Calu3 (cell line): ENCODE measurements around the gene LNP1. TPM values are rescaled to one million over a fixed set of nuclear protein-coding genes. Genes with fewer than 3 reads are reported as not detected.

Experiments used
- BruUV-seq: library from RNA; stranded (reverse); fragments of 400-500 nt; replicated peaks from 2 replicates; lab custom pipeline; 2021; lab: Mats Ljungman, UMichigan
- CTCF ChIA-PET: fragments of 300-600 bp; sonication (Branson Sonifier 250); formaldehyde crosslinking; loops from one replicate; lab custom pipeline; 2022; ENCODE audit warnings: antibody characterized with exemption; lab: Charles Lee
- DNase-seq: peaks from one replicate; pipeline ENCODE4 v3.0.0; 2022
- H3K27ac Mint-ChIP-seq: one replicate; pipeline ENCODE4 v1.8.0; 2022; ENCODE audit warnings: mixed read lengths; ENCODE audit not compliant: unreplicated experiment
- H3K27me3 Mint-ChIP-seq: one replicate; pipeline ENCODE4 v1.8.0; 2022; ENCODE audit warnings: mixed read lengths; ENCODE audit not compliant: unreplicated experiment
- H3K36me3 Mint-ChIP-seq: one replicate; pipeline ENCODE4 v1.8.0; 2022; ENCODE audit warnings: mild to moderate bottlenecking, moderate library complexity, mixed read lengths; ENCODE audit not compliant: insufficient read depth, unreplicated experiment
- H3K4me1 Mint-ChIP-seq: one replicate; pipeline ENCODE4 v1.8.0; 2022; ENCODE audit warnings: mild to moderate bottlenecking, low read depth, mixed read lengths; ENCODE audit not compliant: unreplicated experiment
- H3K4me3 Mint-ChIP-seq: one replicate; pipeline ENCODE4 v1.8.0; 2022; ENCODE audit warnings: mild to moderate bottlenecking, low read depth, moderate library complexity, mixed read lengths; ENCODE audit not compliant: unreplicated experiment
- H3K9me3 Mint-ChIP-seq: one replicate; pipeline ENCODE4 v1.8.0; 2022; ENCODE audit warnings: low read depth, mixed read lengths; ENCODE audit not compliant: unreplicated experiment
- intact Hi-C: fragments of 100-400 bp; cut with micrococcal nuclease; formaldehyde crosslinking; loops from one replicate; pipeline ENCODE4 v1.10.0; 2022; ENCODE audit not compliant: unreplicated experiment
- total RNA-seq: library from RNA; stranded (reverse); gene quantifications from 2 replicates; pipeline ENCODE4 v1.2.3, GENCODE V29; 2022
- TF ChIP-seq, protein P1 (sequence below): fragments of 200-600 bp; IDR thresholded peaks from one replicate; pipeline ENCODE4 v1.8.0; 2022; ENCODE audit warnings: antibody characterized with exemption; ENCODE audit not compliant: unreplicated experiment

The LNP1 gene
- total RNA-seq, 1 experiment from 2014 or later, result 1.8 TPM

DNA sequence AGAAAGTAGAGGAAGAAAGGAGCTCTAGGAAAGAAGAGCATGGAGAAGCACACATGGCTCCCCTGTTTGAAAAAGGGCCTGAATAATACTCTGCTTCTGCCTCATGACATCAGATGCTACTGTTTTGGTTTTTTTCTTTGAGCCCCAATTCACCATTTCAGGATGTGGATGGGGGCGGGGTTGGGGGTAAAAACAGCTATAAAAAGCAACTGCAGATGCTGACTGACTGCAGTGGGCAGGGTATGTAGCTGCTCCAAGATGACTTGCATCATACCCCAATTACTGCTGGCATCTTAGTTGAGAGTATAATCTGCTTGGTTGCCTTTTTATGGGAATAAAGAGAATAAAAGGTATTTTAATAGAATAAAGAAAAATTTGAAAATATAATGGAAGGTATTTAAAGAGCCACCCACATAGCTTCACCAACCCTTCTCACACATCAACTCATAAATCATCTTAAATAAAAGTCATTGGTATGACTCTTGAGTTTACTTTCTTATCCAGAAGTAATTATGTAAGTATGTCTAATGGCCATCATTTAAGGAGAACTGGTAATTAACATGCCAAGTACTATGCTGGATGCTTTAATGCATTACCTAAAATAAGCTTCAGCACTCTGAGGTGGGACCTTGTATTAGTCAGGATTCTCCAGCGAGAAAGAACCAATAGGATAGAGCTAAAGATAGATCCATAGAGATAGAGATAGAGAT lies 54.7 kb downstream of the LNP1 start:
- no peak for DNase-seq
- CTCF ChIA-PET, result no interaction called here
- H3K4me1 Mint-ChIP-seq, result no peaks in the 10 kb centered on the region
- H3K36me3 Mint-ChIP-seq, result no peaks in the 10 kb centered on the region
- no peaks in the 10 kb centered on the region for H3K27me3 Mint-ChIP-seq
- H3K4me3 Mint-ChIP-seq, result no peak overlapping the region
- no TSS peak for BruUV-seq
- H3K27ac Mint-ChIP-seq, result no peak overlapping the region
- intact Hi-C loops, result no loop called here
- H3K9me3 Mint-ChIP-seq, result no peaks in the 10 kb centered on the region
- TF ChIP-seq, protein P1, sequence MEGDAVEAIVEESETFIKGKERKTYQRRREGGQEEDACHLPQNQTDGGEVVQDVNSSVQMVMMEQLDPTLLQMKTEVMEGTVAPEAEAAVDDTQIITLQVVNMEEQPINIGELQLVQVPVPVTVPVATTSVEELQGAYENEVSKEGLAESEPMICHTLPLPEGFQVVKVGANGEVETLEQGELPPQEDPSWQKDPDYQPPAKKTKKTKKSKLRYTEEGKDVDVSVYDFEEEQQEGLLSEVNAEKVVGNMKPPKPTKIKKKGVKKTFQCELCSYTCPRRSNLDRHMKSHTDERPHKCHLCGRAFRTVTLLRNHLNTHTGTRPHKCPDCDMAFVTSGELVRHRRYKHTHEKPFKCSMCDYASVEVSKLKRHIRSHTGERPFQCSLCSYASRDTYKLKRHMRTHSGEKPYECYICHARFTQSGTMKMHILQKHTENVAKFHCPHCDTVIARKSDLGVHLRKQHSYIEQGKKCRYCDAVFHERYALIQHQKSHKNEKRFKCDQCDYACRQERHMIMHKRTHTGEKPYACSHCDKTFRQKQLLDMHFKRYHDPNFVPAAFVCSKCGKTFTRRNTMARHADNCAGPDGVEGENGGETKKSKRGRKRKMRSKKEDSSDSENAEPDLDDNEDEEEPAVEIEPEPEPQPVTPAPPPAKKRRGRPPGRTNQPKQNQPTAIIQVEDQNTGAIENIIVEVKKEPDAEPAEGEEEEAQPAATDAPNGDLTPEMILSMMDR, result no peak

DNA sequence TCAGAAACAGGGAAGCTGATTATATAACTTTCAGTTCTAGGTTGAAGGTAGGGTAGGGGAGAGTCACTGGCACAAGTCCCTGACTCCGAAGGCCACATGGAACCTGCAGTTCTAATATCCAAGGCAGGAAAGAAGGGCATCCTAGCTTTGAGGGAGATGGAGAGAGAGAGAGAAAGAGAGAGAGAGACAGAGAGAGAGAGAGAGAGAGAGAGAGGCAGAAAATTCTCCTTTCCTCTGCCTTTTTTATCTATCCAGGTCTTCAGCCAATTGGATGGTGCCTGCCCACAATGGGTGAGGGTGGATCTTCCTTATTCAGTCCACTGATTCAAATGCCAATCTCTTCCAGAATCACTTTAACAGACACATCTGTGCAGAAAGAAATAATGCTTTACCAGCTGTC lies 55.4 kb downstream of the LNP1 start:
- TF ChIP-seq, protein P1, result no peak
- Mint-ChIP-seq H3K27me3 (no peaks in the 10 kb centered on the region), H3K9me3 (no peaks in the 10 kb centered on the region), H3K36me3 (no peaks in the 10 kb centered on the region), H3K4me1 (no peaks in the 10 kb centered on the region), H3K27ac (no peak overlapping the region), H3K4me3 (no peak overlapping the region)
- intact Hi-C loops, result no loop called here
- BruUV-seq, result no TSS peak
- CTCF ChIA-PET, result no interaction called here
- no peak for DNase-seq

DNA sequence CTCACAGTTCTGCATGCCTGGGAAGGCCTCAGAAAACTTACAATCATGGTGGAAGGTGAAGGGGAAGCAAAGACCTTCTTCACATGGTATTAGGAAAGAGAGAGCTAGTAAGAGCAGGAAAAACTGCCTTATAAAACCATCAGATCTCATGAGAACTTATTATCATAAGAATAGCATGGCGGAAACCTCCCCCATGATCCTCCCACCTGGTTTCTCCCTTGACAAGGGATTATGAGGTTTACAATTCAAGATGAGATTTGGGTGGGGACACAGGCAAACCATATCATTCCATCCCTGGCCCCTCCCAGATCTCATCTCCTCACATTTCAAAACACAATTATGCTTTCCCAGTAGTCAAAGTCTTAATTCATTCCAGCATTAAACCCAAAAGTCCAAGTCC lies 56.5 kb downstream of the LNP1 start:
- no TSS peak for BruUV-seq
- CTCF ChIA-PET, result no interaction called here
- Mint-ChIP-seq H3K36me3 (no peaks in the 10 kb centered on the region), H3K27ac (no peak overlapping the region), H3K4me3 (no peak overlapping the region), H3K27me3 (no peaks in the 10 kb centered on the region), H3K4me1 (no peaks in the 10 kb centered on the region), H3K9me3 (no peaks in the 10 kb centered on the region)
- DNase-seq, result no peak
- TF ChIP-seq, protein P1, result no peak
- intact Hi-C loops, result no loop called here

DNA sequence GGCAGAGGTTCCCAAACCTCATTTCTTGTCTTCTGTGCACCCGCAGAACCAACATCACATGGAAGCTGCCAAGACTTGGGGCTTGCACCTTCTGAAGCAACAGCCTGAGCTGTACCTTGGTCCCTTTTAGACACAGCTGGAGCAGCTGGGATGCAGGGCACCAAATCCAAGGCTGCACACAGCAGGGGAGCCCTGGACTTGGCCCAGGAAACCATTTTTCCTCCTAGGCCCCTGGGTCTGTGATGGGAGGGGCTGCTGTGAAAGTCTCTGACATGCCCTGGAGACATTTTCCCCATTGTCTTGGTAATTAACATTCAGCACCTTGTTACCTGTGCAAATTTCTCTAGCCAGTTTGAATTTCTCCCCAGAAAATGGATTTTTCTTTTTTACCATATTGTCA lies 57.5 kb downstream of the LNP1 start:
- intact Hi-C loops, result no loop called here
- no TSS peak for BruUV-seq
- TF ChIP-seq, protein P1, result no peak
- Mint-ChIP-seq H3K27ac (no peak overlapping the region), H3K4me3 (no peak overlapping the region), H3K9me3 (no peaks in the 10 kb centered on the region), H3K27me3 (no peaks in the 10 kb centered on the region), H3K36me3 (no peaks in the 10 kb centered on the region), H3K4me1 (no peaks in the 10 kb centered on the region)
- no peak for DNase-seq
- CTCF ChIA-PET, result no interaction called here
